OCI-LY3 (cell line): ENCODE data around the gene ZNF618.

Experiments used
- H2AFZ ChIP-seq: fragments of 200-600, 300-600 bp; shearing (Covaris generic); 2 replicates; pipeline ENCODE4 v1.6.0; 2014; ENCODE audit warnings: antibody characterized with exemption, low read depth, low read length
- H3K27ac ChIP-seq: fragments of 200-600, 300-600 bp; sonication (generic); 2 replicates; pipeline ENCODE4 v1.5.1; 2014; ENCODE audit warnings: mild to moderate bottlenecking, low read length, moderate library complexity, mixed read lengths
- H3K27me3 ChIP-seq: fragments of 200-600, 300-600 bp; sonication (generic); 2 replicates; pipeline ENCODE4 v1.6.1; 2014; ENCODE audit warnings: low read depth, low read length, mixed read lengths
- H3K36me3 ChIP-seq: fragments of 200-600, 300-600 bp; sonication (generic); replicated peaks from 2 replicates; pipeline ENCODE3; 2014; ENCODE audit warnings: low read depth, low read length, mixed read lengths
- H3K4me1 ChIP-seq: fragments of 300-600, 200-600 bp; sonication (generic); 2 replicates; pipeline ENCODE4 v1.6.1; 2014; ENCODE audit warnings: low read length, mixed read lengths
- H3K4me2 ChIP-seq: fragments of 200-600, 300-600 bp; sonication (generic); 2 replicates; pipeline ENCODE4 v1.6.1; 2014; ENCODE audit warnings: low read length, mixed read lengths
- H3K4me3 ChIP-seq: fragments of 300-600, 200-600 bp; sonication (generic); 2 replicates; pipeline ENCODE4 v1.5.1; 2014; ENCODE audit warnings: antibody characterized with exemption, mild to moderate bottlenecking, low read length, moderate library complexity
- H3K79me2 ChIP-seq: fragments of 300-600, 200-600 bp; shearing (Covaris generic); 2 replicates; pipeline ENCODE4 v1.6.1; 2014; ENCODE audit warnings: mild to moderate bottlenecking, low read length, mixed read lengths
- H3K9ac ChIP-seq: fragments of 300-600, 200-600 bp; shearing (Covaris generic); 2 replicates; pipeline ENCODE4 v1.6.0; 2014; ENCODE audit warnings: mild to moderate bottlenecking, low read length, moderate library complexity
- H3K9me3 ChIP-seq: fragments of 200-600, 300-600 bp; shearing (Covaris generic); 2 replicates; pipeline ENCODE4 v1.6.1; 2014; ENCODE audit warnings: low read length, mixed read lengths; ENCODE audit not compliant: insufficient read depth
- H4K20me1 ChIP-seq: fragments of 200-600, 300-600 bp; sonication (generic); 2 replicates; pipeline ENCODE4 v1.6.1; 2016; ENCODE audit warnings: low read length, mixed read lengths; ENCODE audit not compliant: insufficient read depth
- EZH2phosphoT487 ChIP-seq: fragments of 200-600 bp; shearing (Covaris generic); IDR thresholded peaks from 2 replicates; pipeline ENCODE4 v1.6.1; 2018; ENCODE audit warnings: antibody characterized with exemption, mixed run types, low read depth
- TF ChIP-seq, protein P1 (sequence below): fragments of 200-600, 300-600 bp; sonication (generic); IDR thresholded peaks from 2 replicates; pipeline ENCODE4 v1.5.1; 2014; ENCODE audit warnings: antibody characterized with exemption, low read length, low read depth

Gene ZNF618

DNA sequence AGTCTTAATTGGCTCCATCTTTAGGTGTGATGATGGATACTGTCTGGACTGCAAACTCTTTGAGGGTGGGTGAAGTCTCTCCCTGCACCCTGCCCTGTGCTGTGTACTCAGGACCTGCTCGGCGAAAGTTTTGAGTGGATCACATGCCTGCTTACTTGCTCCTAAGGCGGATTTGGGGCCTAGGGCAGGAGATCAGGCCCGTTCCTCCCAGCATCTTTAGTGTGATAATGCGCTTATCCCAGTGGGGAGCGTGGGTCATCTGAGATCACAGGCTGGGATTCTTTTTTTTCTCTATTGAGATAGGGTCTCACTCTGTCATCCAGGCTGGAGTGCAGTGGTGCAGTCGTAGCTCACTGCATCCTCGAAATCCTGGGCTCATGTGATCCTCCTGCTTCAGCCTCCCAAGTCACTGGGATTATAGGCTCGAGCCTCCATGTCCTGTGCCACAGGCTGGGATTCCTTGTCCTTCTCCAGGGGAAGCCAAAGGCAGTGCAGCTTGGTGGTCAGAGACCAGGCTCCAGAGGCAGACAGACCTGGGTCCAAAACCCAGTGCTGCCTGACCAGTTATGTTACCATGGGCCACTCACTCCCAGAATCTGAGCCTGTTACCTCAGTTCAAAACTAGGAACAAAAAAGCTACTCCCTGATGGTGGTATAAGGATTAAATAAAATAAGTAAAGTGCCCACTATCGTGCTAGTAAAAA, 59.7 kb downstream of the ZNF618 start:
- TF ChIP-seq, protein P1, sequence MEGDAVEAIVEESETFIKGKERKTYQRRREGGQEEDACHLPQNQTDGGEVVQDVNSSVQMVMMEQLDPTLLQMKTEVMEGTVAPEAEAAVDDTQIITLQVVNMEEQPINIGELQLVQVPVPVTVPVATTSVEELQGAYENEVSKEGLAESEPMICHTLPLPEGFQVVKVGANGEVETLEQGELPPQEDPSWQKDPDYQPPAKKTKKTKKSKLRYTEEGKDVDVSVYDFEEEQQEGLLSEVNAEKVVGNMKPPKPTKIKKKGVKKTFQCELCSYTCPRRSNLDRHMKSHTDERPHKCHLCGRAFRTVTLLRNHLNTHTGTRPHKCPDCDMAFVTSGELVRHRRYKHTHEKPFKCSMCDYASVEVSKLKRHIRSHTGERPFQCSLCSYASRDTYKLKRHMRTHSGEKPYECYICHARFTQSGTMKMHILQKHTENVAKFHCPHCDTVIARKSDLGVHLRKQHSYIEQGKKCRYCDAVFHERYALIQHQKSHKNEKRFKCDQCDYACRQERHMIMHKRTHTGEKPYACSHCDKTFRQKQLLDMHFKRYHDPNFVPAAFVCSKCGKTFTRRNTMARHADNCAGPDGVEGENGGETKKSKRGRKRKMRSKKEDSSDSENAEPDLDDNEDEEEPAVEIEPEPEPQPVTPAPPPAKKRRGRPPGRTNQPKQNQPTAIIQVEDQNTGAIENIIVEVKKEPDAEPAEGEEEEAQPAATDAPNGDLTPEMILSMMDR = no peak
- TF ChIP-seq EZH2phosphoT487 = no peak
- H3K4me2 ChIP-seq = no peak overlapping the region
- H3K9me3 ChIP-seq = no peaks in the 10 kb centered on the region
- H3K4me3 ChIP-seq = no peak overlapping the region
- no peak overlapping the region for H3K9ac ChIP-seq
- no peaks in the 10 kb centered on the region for H4K20me1 ChIP-seq
- H3K79me2 ChIP-seq = no peaks in the 10 kb centered on the region
- no peaks in the 10 kb centered on the region for H3K36me3 ChIP-seq
- no peak overlapping the region for H2AFZ ChIP-seq
- H3K4me1 ChIP-seq = no peaks in the 10 kb centered on the region
- H3K27ac ChIP-seq = no peak overlapping the region
- H3K27me3 ChIP-seq = peaks cover under 1% of the 10 kb centered on the region; the same call in 1 of the 2 replicates

- Histone ChIP-seq H3K4me2 (no peak overlapping the region), H3K36me3 (no peaks in the 10 kb centered on the region), H3K9ac (no peak overlapping the region), H3K27me3 (no peaks in the 10 kb centered on the region), H3K79me2 (no peaks in the 10 kb centered on the region), H3K4me3 (no peak overlapping the region), H2AFZ (no peak overlapping the region), H3K27ac (no peak overlapping the region), H3K9me3 (no peaks in the 10 kb centered on the region), H4K20me1 (no peaks in the 10 kb centered on the region), H3K4me1 (no peaks in the 10 kb centered on the region)
- no peak for TF ChIP-seq EZH2phosphoT487
- TF ChIP-seq, protein P1 = no peak
Observed at GRCh38 chr9:113940077-113940476, 64.0 kb downstream of the ZNF618 start.

- Histone ChIP-seq H3K9me3 (no peaks in the 10 kb centered on the region), H3K4me3 (no peak overlapping the region), H3K36me3 (no peaks in the 10 kb centered on the region), H2AFZ (no peak overlapping the region), H4K20me1 (no peaks in the 10 kb centered on the region), H3K79me2 (no peaks in the 10 kb centered on the region), H3K27me3 (no peaks in the 10 kb centered on the region), H3K27ac (no peak overlapping the region), H3K9ac (no peak overlapping the region), H3K4me1 (no peaks in the 10 kb centered on the region), H3K4me2 (no peak overlapping the region)
- no peak for TF ChIP-seq EZH2phosphoT487
- TF ChIP-seq, protein P1 = no peak
Observed at GRCh38 chr9:113941056-113941455, 64.9 kb downstream of the ZNF618 start.

- H3K4me2 ChIP-seq = no peak overlapping the region
- H3K9ac ChIP-seq = no peak overlapping the region
- no peaks in the 10 kb centered on the region for H3K79me2 ChIP-seq
- no peaks in the 10 kb centered on the region for H3K36me3 ChIP-seq
- H3K4me3 ChIP-seq = no peak overlapping the region
- no peaks in the 10 kb centered on the region for H4K20me1 ChIP-seq
- H3K4me1 ChIP-seq = no peaks in the 10 kb centered on the region
- TF ChIP-seq, protein P1 = no peak
- TF ChIP-seq EZH2phosphoT487 = no peak
- no peaks in the 10 kb centered on the region for H3K27me3 ChIP-seq
- H3K27ac ChIP-seq = no peak overlapping the region
- H2AFZ ChIP-seq = no peak overlapping the region
- H3K9me3 ChIP-seq = no peaks in the 10 kb centered on the region
Observed at GRCh38 chr9:113941526-113941925, 65.4 kb downstream of the ZNF618 start.
